ENCODE results near the gene BAD. TPM values are rescaled to one million over a fixed set of nuclear protein-coding genes. Genes with fewer than 3 reads are reported as not detected.

BAD gene
- total and polyA plus RNA-seq, 2 of the 13 experiments (the other 11 are each of a cell fraction or from before 2014, with no cell fraction given) = 17.9 to 28.5 TPM

DNA sequence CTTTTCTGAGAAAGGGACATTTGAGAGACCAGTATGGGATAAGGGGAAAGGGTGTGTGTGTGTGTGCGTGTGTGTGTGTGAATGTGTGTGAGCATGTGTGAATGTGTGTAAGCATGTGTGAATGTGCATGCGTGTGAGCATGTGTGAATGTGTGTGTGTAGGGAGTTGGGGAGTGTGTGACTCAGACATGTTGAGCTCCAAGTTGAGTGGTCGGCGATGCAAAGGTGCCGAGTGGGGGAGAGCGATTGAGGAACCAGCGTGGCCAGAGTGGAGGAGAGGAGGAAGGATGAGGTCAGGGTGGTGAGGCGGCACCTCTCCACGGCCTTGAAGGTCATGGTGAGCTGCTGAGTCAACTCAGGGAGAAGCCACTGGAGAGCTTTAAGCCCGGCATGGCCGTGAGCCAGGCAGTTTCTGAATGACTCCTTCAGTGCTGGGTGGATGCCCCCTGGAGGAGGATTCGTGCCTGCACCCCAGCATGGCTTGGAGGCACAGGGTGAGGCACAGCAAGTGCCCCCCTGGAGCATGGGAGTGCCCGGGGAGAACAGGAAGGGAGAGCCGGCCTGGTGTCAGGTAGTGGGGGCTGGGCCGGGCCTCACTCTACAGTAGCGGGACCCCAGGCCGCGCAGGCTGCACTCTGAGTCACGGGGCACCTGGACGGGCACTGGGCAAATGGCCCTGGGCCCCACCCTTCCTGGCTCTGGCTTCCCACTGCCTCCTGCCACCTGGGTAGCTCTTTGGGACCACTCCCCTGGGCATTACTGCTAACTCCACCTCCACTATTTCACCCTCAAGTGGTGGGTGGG, 47.3 kb upstream of the BAD start (continued):
- TF ChIP-seq, protein P1, sequence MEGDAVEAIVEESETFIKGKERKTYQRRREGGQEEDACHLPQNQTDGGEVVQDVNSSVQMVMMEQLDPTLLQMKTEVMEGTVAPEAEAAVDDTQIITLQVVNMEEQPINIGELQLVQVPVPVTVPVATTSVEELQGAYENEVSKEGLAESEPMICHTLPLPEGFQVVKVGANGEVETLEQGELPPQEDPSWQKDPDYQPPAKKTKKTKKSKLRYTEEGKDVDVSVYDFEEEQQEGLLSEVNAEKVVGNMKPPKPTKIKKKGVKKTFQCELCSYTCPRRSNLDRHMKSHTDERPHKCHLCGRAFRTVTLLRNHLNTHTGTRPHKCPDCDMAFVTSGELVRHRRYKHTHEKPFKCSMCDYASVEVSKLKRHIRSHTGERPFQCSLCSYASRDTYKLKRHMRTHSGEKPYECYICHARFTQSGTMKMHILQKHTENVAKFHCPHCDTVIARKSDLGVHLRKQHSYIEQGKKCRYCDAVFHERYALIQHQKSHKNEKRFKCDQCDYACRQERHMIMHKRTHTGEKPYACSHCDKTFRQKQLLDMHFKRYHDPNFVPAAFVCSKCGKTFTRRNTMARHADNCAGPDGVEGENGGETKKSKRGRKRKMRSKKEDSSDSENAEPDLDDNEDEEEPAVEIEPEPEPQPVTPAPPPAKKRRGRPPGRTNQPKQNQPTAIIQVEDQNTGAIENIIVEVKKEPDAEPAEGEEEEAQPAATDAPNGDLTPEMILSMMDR (CRISPR knock-in tag; IDR thresholded peaks at IDR 0.05) = peak; percentile 79
- TF ChIP-seq, protein P2, sequence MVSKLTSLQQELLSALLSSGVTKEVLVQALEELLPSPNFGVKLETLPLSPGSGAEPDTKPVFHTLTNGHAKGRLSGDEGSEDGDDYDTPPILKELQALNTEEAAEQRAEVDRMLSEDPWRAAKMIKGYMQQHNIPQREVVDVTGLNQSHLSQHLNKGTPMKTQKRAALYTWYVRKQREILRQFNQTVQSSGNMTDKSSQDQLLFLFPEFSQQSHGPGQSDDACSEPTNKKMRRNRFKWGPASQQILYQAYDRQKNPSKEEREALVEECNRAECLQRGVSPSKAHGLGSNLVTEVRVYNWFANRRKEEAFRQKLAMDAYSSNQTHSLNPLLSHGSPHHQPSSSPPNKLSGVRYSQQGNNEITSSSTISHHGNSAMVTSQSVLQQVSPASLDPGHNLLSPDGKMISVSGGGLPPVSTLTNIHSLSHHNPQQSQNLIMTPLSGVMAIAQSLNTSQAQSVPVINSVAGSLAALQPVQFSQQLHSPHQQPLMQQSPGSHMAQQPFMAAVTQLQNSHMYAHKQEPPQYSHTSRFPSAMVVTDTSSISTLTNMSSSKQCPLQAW (CRISPR knock-in tag; IDR thresholded peaks at IDR 0.05) = peak; percentile 50; the same call in 1 of the 2 replicates
- TF ChIP-seq ZKSCAN1 (IDR thresholded peaks at IDR 0.05; ENCODE audit: low read length) = no peak
- TF ChIP-seq ZNF282 (IDR thresholded peaks at IDR 0.05; ENCODE audit: partially characterized antibody) = peak; percentile 67
- TF ChIP-seq THAP11 (CRISPR knock-in tag; IDR thresholded peaks at IDR 0.05) = peak; percentile 39; the same call in 1 of the 2 replicates
- 0 out of 2 replicates have a peak, but pooled peaks have one; percentile 48 for TF ChIP-seq ZNF839 (CRISPR knock-in tag; IDR thresholded peaks at IDR 0.05; ENCODE audit: borderline replicate concordance)
- TF ChIP-seq, protein P3, sequence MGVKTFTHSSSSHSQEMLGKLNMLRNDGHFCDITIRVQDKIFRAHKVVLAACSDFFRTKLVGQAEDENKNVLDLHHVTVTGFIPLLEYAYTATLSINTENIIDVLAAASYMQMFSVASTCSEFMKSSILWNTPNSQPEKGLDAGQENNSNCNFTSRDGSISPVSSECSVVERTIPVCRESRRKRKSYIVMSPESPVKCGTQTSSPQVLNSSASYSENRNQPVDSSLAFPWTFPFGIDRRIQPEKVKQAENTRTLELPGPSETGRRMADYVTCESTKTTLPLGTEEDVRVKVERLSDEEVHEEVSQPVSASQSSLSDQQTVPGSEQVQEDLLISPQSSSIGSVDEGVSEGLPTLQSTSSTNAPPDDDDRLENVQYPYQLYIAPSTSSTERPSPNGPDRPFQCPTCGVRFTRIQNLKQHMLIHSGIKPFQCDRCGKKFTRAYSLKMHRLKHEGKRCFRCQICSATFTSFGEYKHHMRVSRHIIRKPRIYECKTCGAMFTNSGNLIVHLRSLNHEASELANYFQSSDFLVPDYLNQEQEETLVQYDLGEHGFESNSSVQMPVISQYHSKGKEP (CRISPR knock-in tag; IDR thresholded peaks at IDR 0.05) = 0 out of 2 replicates have a peak, but pooled peaks have one; percentile 11
- TF ChIP-seq SSRP1 (CRISPR knock-in tag; IDR thresholded peaks at IDR 0.05) = no peak
- TF ChIP-seq ELF3 (CRISPR knock-in tag; IDR thresholded peaks at IDR 0.05) = 0 out of 2 replicates have a peak, but pooled peaks have one; percentile 44
- no peak for TF ChIP-seq ZNF274 (CRISPR knock-in tag; IDR thresholded peaks at IDR 0.05)
- no peak for TF ChIP-seq RFXANK (CRISPR knock-in tag; IDR thresholded peaks at IDR 0.05)
- TF ChIP-seq RXRB (CRISPR knock-in tag; IDR thresholded peaks at IDR 0.05; ENCODE audit: borderline replicate concordance) = peak; percentile 38; the same call in 1 of the 2 replicates
- no peak for TF ChIP-seq KAT2B (IDR thresholded peaks at IDR 0.05; ENCODE audit: borderline replicate concordance, low read depth, low read length)
- TF ChIP-seq ZNF768 (CRISPR knock-in tag; IDR thresholded peaks at IDR 0.05) = peak; percentile 47; the same call in 1 of the 2 replicates
- peak; percentile 42 for TF ChIP-seq ZFX (CRISPR knock-in tag; IDR thresholded peaks at IDR 0.05; ENCODE audit: low read depth)
- peak; percentile 50 for TF ChIP-seq SMC3 (IDR thresholded peaks at IDR 0.05; ENCODE audit: low read length)
- 0 out of 2 replicates have a peak, but pooled peaks have one; percentile 23 for TF ChIP-seq BCL6 (CRISPR knock-in tag; IDR thresholded peaks at IDR 0.05)
- TF ChIP-seq SP2 (CRISPR knock-in tag; IDR thresholded peaks at IDR 0.05) = no peak
- TF ChIP-seq ATF7-NPFF (CRISPR knock-in tag; IDR thresholded peaks at IDR 0.05; ENCODE audit: low read depth) = no peak
- TF ChIP-seq SOX13 (IDR thresholded peaks at IDR 0.05) = no peak
- peak in 1 of 2 experiments; percentile 4; a peak in 1 of 4 replicates for TF ChIP-seq SOX13 (CRISPR knock-in tag; conservative IDR thresholded peaks at IDR 0.05 in 1 of 2, IDR thresholded peaks at IDR 0.05 in 1 of 2)
- no peak for TF ChIP-seq FLYWCH1 (CRISPR knock-in tag; IDR thresholded peaks at IDR 0.05)
- no peak for TF ChIP-seq AHR (CRISPR knock-in tag; IDR thresholded peaks at IDR 0.05)
- TF ChIP-seq HNRNPL (IDR thresholded peaks at IDR 0.05; ENCODE audit: low read depth, low read length) = peak; percentile 85; the same call in 1 of the 2 replicates
- 0 out of 2 replicates have a peak, but pooled peaks have one; percentile 47 for TF ChIP-seq IKZF1 (IDR thresholded peaks at IDR 0.05)
- TF ChIP-seq ZNF546 (CRISPR knock-in tag; conservative IDR thresholded peaks at IDR 0.05) = no peak
- TF ChIP-seq SMAD1 (CRISPR knock-in tag; IDR thresholded peaks at IDR 0.05; ENCODE audit: borderline replicate concordance, low read depth) = peak; percentile 48; the same call in 1 of the 2 replicates
